GM10847 (cell line): ENCODE data around the gene NAV1.

Experiments used
- POLR2A ChIP-seq: IDR thresholded peaks from 2 replicates; pipeline ENCODE4 v1.6.1; 2011; ENCODE audit not compliant: insufficient read length; ENCODE audit errors: extremely low read depth

Gene NAV1

DNA sequence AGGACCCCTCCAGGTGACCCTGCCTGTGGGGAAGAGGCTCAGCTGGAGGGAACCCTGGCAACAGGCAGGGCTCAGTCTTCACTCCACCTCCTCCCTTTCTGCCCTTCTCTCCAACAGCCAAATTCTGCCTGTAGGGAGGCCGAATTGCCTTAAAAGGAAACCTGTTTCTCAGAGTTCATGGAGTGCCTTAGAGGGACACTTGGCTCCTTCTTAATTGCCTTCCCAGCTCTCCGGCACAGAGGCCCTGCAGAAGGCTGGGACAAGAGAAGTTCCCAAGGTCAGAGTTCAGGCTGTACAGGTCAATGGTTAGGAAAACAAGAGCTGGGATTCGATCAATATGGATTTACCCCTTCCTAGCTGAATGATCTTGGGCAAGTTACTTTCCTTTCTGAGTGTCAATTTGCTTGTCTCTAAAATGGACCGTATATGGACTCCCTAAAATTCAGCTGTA is 38.2 kb upstream of the NAV1 start:
- TF ChIP-seq POLR2A = no peak

DNA sequence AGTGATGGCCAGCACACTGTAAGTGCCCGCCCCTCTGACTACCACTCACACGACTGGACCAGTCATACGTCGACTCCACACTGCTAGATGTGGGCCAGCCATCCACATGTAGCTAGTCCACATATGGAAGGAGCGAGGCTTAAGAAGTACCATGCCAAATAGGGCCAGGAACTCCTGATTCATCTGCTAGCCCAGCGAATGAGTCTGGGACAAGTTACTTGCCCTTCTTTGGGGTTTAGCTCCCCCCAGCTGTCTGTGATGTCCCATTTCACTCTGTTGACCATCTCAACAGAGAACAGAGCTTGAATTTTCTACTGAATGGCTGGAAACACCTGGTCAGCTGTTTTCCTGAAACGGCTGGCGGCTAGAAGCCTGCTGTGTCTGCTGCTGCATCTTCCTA is 37.8 kb upstream of the NAV1 start:
- TF ChIP-seq POLR2A = no peak

DNA sequence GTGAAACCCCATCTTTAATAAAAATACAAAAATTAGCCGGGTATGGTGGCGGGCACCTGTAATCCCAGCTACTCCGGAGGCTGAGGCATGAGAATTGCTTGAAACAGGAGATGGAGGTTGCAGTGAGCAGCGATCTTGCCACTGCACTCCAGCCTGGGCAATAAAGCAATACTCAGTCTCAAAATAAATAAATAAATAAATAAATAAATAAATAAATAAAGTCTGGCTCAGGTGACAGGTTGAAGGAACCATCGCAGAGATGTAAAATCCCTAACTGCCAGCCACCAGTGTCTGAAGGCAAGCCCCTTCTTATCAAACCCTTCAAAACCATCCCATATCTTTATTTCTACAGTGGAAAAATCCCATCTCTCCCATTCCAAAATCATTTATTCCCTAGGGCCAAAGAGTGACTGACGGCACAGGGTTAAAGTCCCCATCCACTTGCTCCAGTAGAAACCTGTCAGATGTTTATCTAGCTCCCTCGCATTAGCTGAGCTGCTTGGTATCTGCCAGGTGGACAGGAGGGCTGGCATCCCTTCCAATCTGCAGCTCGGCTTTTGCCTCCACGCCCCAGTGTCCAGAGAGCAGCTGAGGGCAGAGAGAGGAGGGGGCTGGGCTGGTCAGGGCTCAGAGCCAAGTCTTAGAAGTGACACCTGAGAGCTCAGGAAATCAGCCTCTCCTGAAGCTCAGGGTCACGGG is 37.0 kb upstream of the NAV1 start:
- no peak for TF ChIP-seq POLR2A

DNA sequence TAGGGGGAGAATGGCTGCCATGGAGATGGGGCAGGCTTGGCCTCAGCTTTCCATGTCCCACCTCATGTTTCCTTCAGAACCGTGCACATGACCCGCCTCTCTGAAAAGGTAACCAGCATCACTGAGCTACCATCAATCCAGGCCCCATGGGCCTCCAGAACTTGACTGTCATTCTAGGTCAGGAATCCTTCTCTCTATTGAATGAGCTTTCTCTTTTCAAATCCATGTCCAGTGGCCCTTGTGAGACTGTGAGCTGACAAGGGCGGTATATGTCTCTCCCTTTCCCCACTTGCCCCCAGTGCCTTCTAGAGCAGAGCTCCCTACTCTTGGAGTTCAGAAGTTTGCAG is 36.4 kb upstream of the NAV1 start:
- TF ChIP-seq POLR2A = no peak

DNA sequence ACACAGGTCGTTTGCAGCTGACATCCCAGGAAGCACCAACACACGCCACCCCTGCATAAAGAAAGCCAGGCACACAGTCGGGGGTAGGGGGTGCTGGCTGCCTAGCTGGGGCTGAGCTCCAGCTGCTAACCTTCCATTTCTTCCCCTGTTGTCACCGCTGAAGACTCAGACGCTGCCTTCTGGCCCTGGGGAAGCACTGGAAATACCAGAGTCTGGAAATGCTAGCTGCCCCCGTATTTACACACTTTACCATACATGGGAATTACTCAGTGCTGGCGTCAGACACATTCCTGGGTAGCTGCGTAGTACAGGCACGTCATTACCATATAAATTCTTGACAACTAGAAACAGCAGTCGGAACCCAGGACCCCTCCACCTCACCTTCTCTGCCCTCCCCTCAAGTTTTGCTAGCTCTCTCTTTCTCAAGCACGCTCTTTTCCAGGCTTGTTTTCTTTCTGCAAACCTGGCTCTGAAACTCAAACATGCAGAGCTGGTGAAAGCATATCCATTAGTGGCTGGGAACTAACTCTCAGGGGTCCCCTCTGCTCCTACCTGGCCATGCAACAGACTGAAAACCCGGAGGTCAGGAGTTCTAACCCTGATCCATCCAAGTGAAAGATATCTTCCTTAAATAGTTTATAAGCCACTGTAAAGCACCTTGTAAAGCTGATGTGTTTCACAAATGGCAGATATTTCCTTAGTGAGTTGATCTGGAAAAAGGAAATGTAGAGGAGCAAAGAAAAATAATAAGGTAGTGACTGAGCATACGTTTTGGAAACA is 35.3 kb upstream of the NAV1 start:
- TF ChIP-seq POLR2A = no peak

DNA sequence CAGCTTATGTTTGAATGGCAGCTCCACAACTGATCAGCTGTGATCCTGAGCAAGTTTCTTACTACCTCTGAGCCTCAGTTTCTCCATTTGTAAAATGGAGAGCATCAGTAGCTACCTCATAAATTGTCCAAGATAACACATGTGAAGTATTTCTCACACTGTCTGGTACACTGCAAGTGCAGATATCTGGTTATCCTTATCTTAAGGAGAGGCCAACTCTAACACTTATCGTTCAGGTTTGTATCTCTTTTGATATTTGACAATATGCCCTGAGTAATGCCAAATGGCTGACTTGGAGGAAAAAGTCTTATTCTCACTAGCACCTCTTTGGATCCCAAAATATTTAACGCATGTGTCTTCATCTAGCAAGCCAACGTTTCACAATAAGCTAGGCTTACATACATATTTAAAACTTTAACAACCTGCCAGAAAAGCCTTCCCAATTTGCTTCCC is 34.7 kb upstream of the NAV1 start:
- no peak for TF ChIP-seq POLR2A

DNA sequence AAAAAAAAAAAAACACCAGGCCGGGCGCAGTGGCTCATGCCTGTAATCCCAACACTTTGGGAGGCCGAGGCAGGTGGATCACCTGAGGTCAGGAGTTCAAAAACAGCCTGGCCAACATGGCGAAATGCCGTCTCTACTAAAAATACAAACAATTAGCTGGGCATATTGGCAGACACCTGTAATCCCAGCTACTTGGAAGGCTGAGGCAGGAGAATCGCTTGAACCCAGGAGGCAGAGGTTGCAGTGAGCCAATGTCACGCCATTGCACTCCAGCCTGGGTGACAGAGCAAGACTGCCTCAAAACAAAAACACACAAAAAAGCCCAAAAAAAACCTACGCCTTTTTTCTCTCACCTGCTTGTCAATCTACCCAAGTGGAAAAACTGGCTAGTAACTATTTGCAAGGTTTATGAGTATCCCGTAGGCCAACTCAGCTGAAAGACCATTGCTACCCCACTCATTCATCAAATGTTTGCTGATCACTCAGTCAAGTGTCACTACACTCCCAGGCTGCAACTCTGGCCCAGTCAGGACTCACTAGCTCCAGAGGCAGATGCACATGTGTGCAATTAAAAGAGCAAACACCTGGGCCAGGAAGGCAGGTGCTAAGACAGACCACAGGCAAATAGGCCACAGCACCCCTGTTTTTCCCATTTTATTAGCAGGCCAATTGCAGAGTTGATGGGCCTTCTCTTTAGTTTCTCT is 34.0 kb upstream of the NAV1 start:
- no peak for TF ChIP-seq POLR2A

DNA sequence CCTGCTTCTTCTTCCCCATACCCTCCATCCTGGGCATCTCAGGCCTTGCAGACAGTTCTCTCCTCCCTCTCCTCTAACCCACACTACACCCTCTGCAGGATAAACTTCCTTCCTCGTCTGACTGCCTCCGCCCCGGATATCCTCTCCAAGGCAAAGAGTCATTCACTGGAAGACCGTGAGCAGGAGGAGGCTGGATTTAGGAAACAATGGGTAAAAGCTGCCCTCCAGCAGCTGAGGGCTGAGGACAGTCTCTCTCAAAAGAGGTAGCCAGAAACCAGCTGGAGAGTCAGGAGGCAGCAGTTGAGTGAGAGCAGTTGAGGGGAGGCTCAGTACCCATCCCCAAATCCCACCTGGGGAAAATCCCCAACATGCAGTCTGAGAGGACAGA is 33.4 kb upstream of the NAV1 start:
- TF ChIP-seq POLR2A = no peak

DNA sequence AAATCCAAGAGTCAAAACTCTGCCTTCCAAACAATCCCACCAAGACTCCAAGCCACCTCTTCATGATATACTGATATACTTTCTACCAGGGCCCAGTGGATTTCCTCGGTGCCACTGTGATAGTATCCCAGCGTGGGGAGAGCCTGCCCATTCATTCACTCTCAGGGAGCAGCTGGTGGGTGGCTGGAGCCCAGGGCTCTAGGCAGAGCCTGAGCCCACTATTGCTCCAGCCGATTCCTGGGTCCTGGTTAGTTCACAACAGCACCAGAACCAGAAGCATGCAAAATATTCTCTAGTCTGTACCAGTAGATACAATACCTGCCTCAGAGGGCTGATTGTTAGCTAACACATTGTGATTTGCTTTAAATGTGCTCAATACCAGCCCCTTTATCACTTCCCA is 32.8 kb upstream of the NAV1 start:
- no peak for TF ChIP-seq POLR2A

DNA sequence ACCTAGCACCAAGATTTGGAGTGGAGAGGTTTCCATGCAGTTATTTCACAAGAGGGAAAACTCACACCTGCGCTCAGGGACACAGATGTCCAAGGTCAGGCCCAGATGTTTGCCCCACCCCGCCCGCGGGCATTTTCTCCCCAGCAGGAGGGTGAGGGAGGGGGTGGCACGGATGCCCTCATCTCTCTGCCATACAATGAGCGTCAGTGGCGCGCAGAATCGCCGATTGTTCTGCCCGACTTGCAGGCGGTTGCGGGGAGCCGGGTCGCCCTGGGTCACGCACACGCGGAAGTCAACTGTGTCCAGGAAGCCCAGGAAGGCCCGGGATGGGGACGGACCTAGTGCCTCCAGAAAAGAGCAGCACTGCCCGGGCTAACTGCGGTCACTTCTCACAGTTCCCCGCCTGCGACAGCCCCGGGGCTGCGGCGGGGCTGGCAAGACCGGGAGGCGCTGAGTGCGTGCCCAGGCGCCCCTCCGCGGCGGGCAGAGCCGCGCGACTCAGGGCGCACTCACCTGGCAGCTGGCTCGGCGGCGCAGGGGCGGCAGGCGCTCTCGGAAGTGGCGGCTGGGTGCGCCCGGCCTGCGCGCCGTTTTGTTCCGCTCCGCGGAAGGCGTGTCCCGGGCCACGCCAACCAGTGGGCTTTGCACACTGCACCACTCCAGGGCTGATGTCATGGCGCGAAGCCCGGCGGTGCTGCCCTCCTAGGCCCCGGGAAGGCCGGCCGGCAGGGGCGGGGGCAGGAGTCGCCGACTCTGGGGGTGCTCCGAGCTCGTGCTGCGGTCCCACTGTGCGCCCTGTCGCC is 32.2 kb upstream of the NAV1 start, which contains the start of gene CSRP1:
CSRP1 (minus strand) TSS at position 567 of the 803 bp plus-strand sequence. CDS start 10,820 bp downstream, outside the sequence.
- peak; percentile 94 for TF ChIP-seq POLR2A

DNA sequence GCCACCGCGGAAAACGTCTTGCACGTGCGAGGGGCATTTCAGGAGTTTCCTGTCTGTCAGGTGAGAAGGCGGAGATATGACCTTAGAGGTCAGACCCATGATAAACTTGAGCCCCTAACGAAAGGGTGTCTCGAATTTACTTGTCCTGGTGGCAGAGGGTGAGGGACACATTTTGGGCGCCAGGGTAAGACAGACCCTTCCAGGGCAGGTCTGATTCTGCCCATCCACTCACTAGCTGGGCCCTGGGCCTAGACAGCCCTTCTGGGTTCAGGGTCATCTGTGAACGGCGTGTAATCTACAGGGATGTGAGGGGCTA is 31.6 kb upstream of the NAV1 start:
- no peak for TF ChIP-seq POLR2A

DNA sequence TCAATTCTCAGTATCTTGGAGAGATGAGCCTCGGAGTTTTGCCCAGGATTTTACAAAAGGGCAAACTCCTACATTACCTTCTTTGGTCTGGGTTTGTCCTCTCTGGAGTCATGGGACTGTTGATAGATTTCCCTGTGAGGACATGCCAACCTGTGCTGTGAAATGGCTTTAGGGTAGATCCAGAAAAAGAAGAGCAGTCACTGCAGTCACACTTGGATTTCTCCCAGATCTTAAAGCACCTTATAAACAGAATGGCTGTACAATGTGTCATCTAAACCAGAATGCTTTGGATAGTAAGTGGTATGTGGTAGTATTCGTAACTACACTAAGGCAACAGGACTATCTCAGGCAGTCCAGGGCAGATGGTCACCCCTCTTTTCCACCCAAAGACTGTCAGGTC is 30.1 kb upstream of the NAV1 start:
- no peak for TF ChIP-seq POLR2A

DNA sequence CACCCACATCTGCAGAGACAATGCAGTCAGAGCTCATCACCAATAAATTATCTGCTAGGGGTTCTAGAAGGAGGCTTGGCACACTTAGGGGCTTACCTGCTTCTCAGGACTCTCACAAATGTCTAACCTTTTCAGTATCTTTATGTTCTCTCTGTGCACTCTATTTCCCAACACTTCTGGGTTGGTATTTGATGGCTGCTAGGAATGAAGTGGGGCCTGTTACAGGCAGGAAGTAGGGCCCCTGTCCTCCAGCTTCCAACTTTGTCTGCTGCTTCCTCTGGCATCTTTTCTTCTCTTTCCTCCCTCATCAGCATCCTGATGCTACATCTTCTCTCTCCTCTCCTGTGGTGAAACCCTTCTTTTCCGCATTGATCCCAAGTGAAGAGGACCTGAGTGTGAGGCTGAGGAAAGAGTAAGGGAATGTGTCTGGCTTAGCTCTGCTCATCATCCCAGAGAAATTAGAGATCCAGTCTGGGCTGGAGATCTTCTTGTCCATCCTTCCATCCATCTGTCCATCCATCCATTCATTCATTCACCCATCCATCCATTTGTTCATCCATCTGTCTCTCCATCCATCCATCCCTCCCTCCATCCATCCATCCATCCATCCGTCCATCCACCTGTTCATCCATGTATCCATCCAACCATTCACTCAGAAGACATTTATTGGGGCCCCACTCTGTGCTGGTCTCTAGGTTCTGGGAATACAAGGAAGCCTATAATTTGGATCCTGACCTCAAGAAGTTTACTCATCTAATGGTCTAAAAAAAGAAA is 29.1 kb upstream of the NAV1 start:
- TF ChIP-seq POLR2A = no peak

DNA sequence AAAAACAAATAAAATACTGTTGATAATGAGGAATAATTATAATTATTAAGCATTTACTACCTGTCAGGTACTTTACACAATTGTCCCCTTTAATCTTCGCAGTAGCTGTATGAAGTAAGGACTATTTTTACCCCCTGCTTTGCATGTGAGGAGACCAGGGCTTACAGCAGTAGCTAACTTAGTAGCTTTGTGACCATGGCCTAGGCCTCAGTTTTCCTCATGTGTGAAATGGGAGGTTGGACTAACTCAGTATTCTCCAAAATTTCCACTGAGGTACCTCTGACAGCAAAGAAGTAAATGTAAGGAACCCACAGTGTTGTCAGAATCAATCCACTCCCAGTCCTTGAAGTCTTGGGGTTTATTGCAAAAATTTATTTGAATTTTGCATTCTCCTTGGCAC is 28.2 kb upstream of the NAV1 start:
- no peak for TF ChIP-seq POLR2A
